Tibial artery (tissue), 4 donors: ENCODE results near the gene SSBP4.

Experiments
- DNase-seq, 2 donors: peaks; one replicate each; pipeline ENCODE4 v3.0.0-alpha.2; 2019
- H3K27ac ChIP-seq, 2 donors: fragments of 200-600 bp; sonication (generic) in 1 of 2; 1 replicate in 1 of 2; 2 replicates in 1 of 2; pipeline ENCODE4 v1.5.1; 2018 to 2019; ENCODE audit warnings: mild to moderate bottlenecking in 1 of 2
- H3K27me3 ChIP-seq, 2 donors: fragments of 200-600 bp; sonication (generic) in 1 of 2; one replicate each; pipeline versions ENCODE4 v1.5.1 to v1.6.0; 2016 to 2019
- H3K36me3 ChIP-seq, 3 donors: fragments of 200-600 bp; sonication (generic) in 2 of 3; one replicate each; pipeline ENCODE4 v1.5.1; 2016 to 2019; ENCODE audit warnings: mild to moderate bottlenecking in 2 of 3
- H3K4me1 ChIP-seq, 4 donors: fragments of 200-600 bp; sonication (generic) in 2 of 4; 1 replicate in 3 of 4; 2 replicates in 1 of 4; pipeline ENCODE4 v1.5.1; 2016 to 2019
- H3K4me3 ChIP-seq, 2 donors: fragments of 200-600 bp; sonication (generic) in 1 of 2; 1 replicate in 1 of 2; 2 replicates in 1 of 2; pipeline ENCODE4 v1.5.1; 2018 to 2019; ENCODE audit warnings: mild to moderate bottlenecking in 2 of 2
- H3K9me3 ChIP-seq, 3 donors: fragments of 200-600 bp; sonication (generic) in 1 of 3; one replicate each; pipeline ENCODE4 v1.5.1; 2016 to 2019
- intact Hi-C: fragments of 100-400 bp; cut with DNase I; formaldehyde crosslinking; loops from one replicate; pipeline ENCODE4 v1.15.0; 2023; ENCODE audit warnings: low total_unique reads
- TF ChIP-seq, protein P1 (sequence below), 2 experiments: fragments of 200-600 bp in 1 of 2; fragments of 450-650 bp in 1 of 2; IDR thresholded peaks; one replicate each; pipeline ENCODE4 v1.5.1; 2017 to 2019; ENCODE audit warnings: antibody characterized with exemption in 2 of 2, mild to moderate bottlenecking in 1 of 2, moderate library complexity in 1 of 2

Gene SSBP4

DNA sequence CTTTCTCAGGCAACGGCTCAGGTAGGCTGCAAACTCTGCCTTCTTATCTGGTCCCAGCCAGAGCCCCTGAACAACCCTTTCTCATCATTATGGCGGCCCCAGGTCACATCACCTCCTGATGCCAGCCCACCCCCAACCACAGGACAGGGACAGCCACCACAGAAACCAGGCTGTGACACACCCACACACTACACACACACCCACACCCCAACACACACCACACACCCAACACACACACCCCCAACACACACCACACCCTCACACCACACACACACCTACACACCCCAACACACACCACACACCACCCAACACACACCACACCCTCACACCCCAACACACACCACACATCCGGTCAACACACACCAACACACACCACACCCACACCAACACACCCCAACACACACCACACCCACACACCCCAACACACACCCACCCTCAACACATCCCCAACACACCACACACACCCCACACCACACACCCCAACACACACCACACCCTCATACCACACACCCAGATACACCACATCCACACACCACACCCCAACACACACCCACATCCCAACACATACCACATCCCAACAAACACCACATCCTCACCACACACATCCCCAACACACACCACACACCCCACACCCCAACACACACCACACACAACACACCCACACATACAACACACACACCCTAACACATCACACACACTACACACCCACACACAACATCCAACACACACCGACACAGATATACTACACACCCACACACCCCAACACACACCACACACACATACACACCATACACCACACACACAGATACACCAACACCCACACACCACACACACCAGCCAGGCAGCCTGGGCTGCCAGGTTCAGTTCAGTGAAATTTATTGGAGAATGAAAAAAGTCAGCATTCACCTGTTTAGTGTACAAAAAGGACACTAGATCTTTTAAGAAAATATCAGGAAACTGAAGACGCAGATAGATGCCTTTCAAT lies 22.9 kb downstream of the SSBP4 start:
- Histone ChIP-seq H3K4me3 (no peak overlapping the region), H3K27me3 (peaks cover 0 to 5% of the 10 kb centered on the region in 2 donors), H3K36me3 (peaks cover 35 to 56% (median 38%) of the 10 kb centered on the region in 3 donors), H3K27ac (no peak overlapping the region), H3K4me1 (peaks cover 0 to 32% (median 23%) of the 10 kb centered on the region in 4 donors), H3K9me3 (no peaks in the 10 kb centered on the region)
- intact Hi-C loops = no loop called here
- DNase-seq = no peak
- TF ChIP-seq, protein P1, sequence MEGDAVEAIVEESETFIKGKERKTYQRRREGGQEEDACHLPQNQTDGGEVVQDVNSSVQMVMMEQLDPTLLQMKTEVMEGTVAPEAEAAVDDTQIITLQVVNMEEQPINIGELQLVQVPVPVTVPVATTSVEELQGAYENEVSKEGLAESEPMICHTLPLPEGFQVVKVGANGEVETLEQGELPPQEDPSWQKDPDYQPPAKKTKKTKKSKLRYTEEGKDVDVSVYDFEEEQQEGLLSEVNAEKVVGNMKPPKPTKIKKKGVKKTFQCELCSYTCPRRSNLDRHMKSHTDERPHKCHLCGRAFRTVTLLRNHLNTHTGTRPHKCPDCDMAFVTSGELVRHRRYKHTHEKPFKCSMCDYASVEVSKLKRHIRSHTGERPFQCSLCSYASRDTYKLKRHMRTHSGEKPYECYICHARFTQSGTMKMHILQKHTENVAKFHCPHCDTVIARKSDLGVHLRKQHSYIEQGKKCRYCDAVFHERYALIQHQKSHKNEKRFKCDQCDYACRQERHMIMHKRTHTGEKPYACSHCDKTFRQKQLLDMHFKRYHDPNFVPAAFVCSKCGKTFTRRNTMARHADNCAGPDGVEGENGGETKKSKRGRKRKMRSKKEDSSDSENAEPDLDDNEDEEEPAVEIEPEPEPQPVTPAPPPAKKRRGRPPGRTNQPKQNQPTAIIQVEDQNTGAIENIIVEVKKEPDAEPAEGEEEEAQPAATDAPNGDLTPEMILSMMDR (IDR thresholded peaks at IDR 0.05) = no peak

DNA sequence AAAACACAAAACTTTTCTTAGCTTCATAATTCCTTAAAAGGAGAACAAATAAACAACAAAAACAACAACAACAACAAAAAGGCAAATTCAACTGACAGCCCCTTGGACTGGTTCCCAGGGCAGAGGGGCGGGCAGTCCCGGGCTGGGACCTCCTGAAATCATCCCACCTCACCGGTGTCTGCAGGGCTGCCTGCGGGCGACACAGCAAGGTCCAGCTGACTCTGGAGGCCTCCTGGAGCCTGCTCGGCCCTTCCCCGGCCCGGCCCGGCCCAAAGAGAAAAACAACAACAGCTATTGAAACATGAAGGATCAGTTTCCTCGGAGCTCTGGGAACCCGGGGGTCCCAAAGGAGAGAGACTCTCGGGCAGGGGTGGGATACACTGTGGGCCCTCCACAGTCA lies 23.7 kb downstream of the SSBP4 start:
- H3K27ac ChIP-seq = no peak overlapping the region
- H3K27me3 ChIP-seq = no peaks in the 10 kb centered on the region
- H3K9me3 ChIP-seq = no peaks in the 10 kb centered on the region
- H3K4me3 ChIP-seq = no peak overlapping the region
- no peak for DNase-seq
- H3K36me3 ChIP-seq = peaks cover 35 to 65% (median 38%) of the 10 kb centered on the region in 3 donors
- H3K4me1 ChIP-seq = peaks cover 0 to 23% (median 15%) of the 10 kb centered on the region in 4 donors
- TF ChIP-seq, protein P1 (IDR thresholded peaks at IDR 0.05) = no peak
- intact Hi-C loops = no loop called here

DNA sequence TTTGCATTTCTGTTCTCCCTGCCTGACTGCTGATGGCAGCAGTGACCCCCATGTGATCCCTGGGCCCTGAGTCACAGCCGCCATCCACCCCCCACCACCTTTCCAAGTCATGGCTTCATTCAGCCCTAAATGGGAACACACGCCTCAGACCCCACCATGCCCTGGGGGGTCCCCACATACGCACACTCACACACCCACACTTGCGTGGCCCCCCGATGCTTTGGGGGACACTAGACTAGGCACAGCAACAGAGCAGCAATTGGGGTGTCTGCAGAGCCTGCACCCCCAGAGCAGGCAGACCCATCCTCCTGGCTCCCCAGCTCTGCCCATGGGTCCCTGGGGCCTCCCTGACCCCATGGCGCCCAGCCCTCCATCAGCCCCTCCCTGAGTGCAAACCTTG lies 24.2 kb downstream of the SSBP4 start:
- Histone ChIP-seq H3K4me1 (peaks cover 0 to 18% (median 11%) of the 10 kb centered on the region in 4 donors), H3K9me3 (no peaks in the 10 kb centered on the region), H3K36me3 (peaks cover 39 to 69% (median 40%) of the 10 kb centered on the region in 3 donors), H3K4me3 (no peak overlapping the region), H3K27me3 (no peaks in the 10 kb centered on the region), H3K27ac (no peak overlapping the region)
- intact Hi-C loops = no loop called here
- no peak for DNase-seq
- TF ChIP-seq, protein P1 (IDR thresholded peaks at IDR 0.05) = no peak

DNA sequence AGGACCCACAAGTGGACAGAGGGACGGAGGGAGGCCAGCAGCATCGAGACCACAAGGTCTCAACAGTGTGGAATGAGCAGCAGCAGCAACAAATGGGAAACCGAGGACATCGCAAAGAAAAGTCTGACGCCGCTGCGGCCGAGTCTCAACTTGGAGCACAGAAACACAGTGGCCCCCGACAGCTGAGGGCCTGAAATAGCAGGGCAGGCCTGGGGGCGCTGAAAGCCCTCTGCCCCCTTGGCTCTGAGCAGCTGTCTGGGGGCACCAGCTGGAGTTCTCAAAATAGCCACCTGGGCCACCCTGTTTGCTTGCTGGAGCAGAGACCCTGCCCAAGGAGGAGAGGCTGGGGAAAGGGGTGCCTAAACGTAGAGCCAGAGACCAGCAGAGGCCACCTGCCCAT lies 24.6 kb downstream of the SSBP4 start:
- Histone ChIP-seq H3K4me1 (peaks cover 0 to 14% (median 6%) of the 10 kb centered on the region in 4 donors), H3K27ac (no peak overlapping the region), H3K27me3 (no peaks in the 10 kb centered on the region), H3K36me3 (peaks cover 43 to 73% (median 44%) of the 10 kb centered on the region in 3 donors), H3K9me3 (no peaks in the 10 kb centered on the region), H3K4me3 (no peak overlapping the region)
- TF ChIP-seq, protein P1 (IDR thresholded peaks at IDR 0.05) = no peak
- no peak for DNase-seq
- intact Hi-C loops = no loop called here

DNA sequence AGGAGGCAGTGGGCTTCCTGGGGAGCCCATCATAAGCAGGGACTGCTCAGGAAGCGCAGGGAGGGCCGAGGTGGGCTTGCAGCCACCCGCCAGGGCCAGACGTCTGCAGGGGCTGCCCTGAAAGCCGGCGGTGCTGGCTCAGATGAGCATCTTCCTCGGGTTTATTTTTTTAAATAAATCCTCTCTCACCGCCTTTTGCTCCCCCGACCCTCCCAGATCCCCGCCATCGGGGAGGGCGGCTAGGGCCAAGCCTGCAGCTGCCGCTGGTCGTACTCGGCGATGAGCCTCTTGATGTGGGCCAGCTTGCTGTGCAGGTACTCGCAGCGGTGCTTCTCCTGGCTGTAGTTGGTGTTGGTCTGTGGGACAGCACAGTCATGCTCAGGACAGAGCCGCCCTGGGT lies 25.3 kb downstream of the SSBP4 start:
- intact Hi-C loops = no loop called here
- Histone ChIP-seq H3K4me1 (peaks cover 0 to 7% (median under 1%) of the 10 kb centered on the region in 4 donors), H3K36me3 (peaks cover 50 to 80% (median 51%) of the 10 kb centered on the region in 3 donors), H3K4me3 (no peak overlapping the region), H3K9me3 (no peaks in the 10 kb centered on the region), H3K27ac (no peak overlapping the region), H3K27me3 (no peaks in the 10 kb centered on the region)
- no peak for DNase-seq
- TF ChIP-seq, protein P1 (IDR thresholded peaks at IDR 0.05) = no peak
